AG20443 (cell line): ENCODE data around the gene CT47C1.
A peak's percentile ranks its signal among the peaks of the same experiment; 100 is the strongest.
"Not testable (repeated sequence)": the region's sequence is repeated elsewhere in the genome, so short reads cannot be mapped to it uniquely, and the experiment has no call there.

ENCODE experiments used
- DNase-seq: peaks from one replicate; pipeline ENCODE4 v3.0.0; 2012; ENCODE audit warnings: low spot score, mixed read lengths

The CT47C1 gene

GRCh38 chrX:119072744-119073143 lies at the start of gene CT47C1:
CT47C1 (plus strand) TSS chrX:119072993; CDS start chrX:119073226, 233 bp downstream.
- no peak for DNase-seq

- DNase-seq: no peak
These were observed 46.9 kb upstream of the CT47C1 start for GRCh38 chrX:119025900-119026299.

- not testable (repeated sequence) for DNase-seq
These were observed 46.4 kb upstream of the CT47C1 start for GRCh38 chrX:119026344-119026743.

GRCh38 chrX:119027960-119028732 lies 44.6 kb upstream of the CT47C1 start:
- not testable (repeated sequence) for DNase-seq

- no peak for DNase-seq
These were observed 44.0 kb upstream of the CT47C1 start for GRCh38 chrX:119028733-119029330.

GRCh38 chrX:119029656-119030055 lies 43.1 kb upstream of the CT47C1 start:
- not testable (repeated sequence) for DNase-seq

- no peak for DNase-seq
These were observed 41.8 kb upstream of the CT47C1 start for GRCh38 chrX:119030990-119031389.

GRCh38 chrX:119036107-119037029 lies 36.4 kb upstream of the CT47C1 start:
- DNase-seq: no peak

- DNase-seq: peak; percentile 14
These were observed 32.4 kb upstream of the CT47C1 start for GRCh38 chrX:119040432-119040831.

- DNase-seq: peak; percentile 69
These were observed 31.6 kb upstream of the CT47C1 start for GRCh38 chrX:119041175-119041574.

- DNase-seq: no peak
These were observed 30.8 kb upstream of the CT47C1 start for GRCh38 chrX:119042040-119042439.

GRCh38 chrX:119042996-119043395 lies 29.8 kb upstream of the CT47C1 start:
- no peak for DNase-seq

- no peak for DNase-seq
These were observed 26.9 kb upstream of the CT47C1 start for GRCh38 chrX:119045884-119046283.

GRCh38 chrX:119055687-119056086 lies 17.1 kb upstream of the CT47C1 start:
- DNase-seq: no peak

- DNase-seq: no peak
These were observed 9.9 kb upstream of the CT47C1 start for GRCh38 chrX:119062750-119063374.

GRCh38 chrX:119063428-119063827 lies 9.4 kb upstream of the CT47C1 start:
- DNase-seq: no peak

- DNase-seq: peak; percentile 72
These were observed 5.6 kb upstream of the CT47C1 start for GRCh38 chrX:119067023-119067739.

- DNase-seq: no peak
These were observed 3.7 kb upstream of the CT47C1 start for GRCh38 chrX:119069128-119069527.

- no peak for DNase-seq
These were observed 3.0 kb upstream of the CT47C1 start for GRCh38 chrX:119069762-119070161.

- no peak for DNase-seq
These were observed 1.4 kb upstream of the CT47C1 start for GRCh38 chrX:119071381-119071780.

GRCh38 chrX:119073200-119073905 lies 560 bp downstream of the CT47C1 start:
- DNase-seq: no peak
